Upper lobe of right lung (tissue), 1 donor: Measurements from ENCODE around the gene NDUFA8. TPM values are rescaled to one million over a fixed set of nuclear protein-coding genes. Genes with fewer than 3 reads are reported as not detected.

ENCODE experiments used
- ATAC-seq: fragments of 200-7000 bp; cut with Tn5 transposase; one replicate; pipeline ENCODE4 v1.9.1; 2020; ENCODE audit warnings: mild to moderate bottlenecking, moderate library complexity
- DNase-seq: peaks from one replicate; pipeline ENCODE4 v3.0.0-alpha.2; 2020
- H3K27ac ChIP-seq: fragments of 200-600 bp; one replicate; pipeline ENCODE4 v1.8.0; 2022
- H3K27me3 ChIP-seq: fragments of 200-600 bp; one replicate; pipeline ENCODE4 v1.8.0; 2022; ENCODE audit warnings: mild to moderate bottlenecking
- H3K36me3 ChIP-seq: fragments of 200-600 bp; one replicate; pipeline ENCODE4 v1.8.0; 2022
- H3K4me1 ChIP-seq: fragments of 200-600 bp; one replicate; pipeline ENCODE4 v1.8.0; 2022
- H3K4me3 ChIP-seq: fragments of 200-600 bp; one replicate; pipeline ENCODE4 v1.8.0; 2022; ENCODE audit warnings: mild to moderate bottlenecking
- H3K9me3 ChIP-seq: fragments of 200-600 bp; one replicate; pipeline ENCODE4 v1.8.0; 2022
- intact Hi-C: fragments of 100-400 bp; cut with DNase I; formaldehyde crosslinking; loops from one replicate; pipeline ENCODE4 v1.11.0; 2022
- total RNA-seq: library from RNA; stranded (reverse); fragmentation: NEBNext Ultra II Directional; extraction: Animal tissue kit (Norgen Biotek cat#: 25700); gene quantifications from one replicate; pipeline ENCODE4 v1.2.1, GENCODE V29; 2021
- TF ChIP-seq, protein P1 (sequence below): fragments of 200-600 bp; IDR thresholded peaks from one replicate; pipeline ENCODE4 v1.8.0; 2022; ENCODE audit warnings: antibody characterized with exemption
- donor health status: DM: no; HTN: yes; CAD: no; lungs with severe emphysema.

Gene NDUFA8
- total RNA-seq, 1 donor from 2014 or later = 41.5 TPM

DNA sequence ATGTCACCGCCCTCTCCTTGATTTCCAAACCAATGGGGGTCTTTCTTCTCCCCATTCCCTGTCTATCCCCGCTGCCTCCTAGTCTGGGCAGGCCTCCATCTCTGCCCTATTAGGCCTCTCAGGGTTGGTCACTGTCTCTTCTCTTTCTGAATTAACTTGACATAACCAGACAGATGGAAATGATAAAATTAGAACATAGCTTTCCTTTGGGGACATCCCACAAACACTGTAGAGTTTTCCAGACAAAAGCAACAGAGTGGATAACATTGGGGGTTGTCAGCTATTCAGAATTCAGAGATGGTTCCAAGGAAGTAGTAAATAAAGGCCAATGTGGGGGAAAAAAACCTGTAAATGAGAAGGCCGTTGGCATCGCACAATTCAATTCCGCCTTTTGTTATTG, 44.5 kb upstream of the NDUFA8 start:
- Histone ChIP-seq H3K27ac (no peak overlapping the region), H3K4me1 (no peaks in the 10 kb centered on the region), H3K4me3 (no peak overlapping the region), H3K36me3 (no peaks in the 10 kb centered on the region), H3K27me3 (no peaks in the 10 kb centered on the region), H3K9me3 (no peaks in the 10 kb centered on the region)
- TF ChIP-seq, protein P1, sequence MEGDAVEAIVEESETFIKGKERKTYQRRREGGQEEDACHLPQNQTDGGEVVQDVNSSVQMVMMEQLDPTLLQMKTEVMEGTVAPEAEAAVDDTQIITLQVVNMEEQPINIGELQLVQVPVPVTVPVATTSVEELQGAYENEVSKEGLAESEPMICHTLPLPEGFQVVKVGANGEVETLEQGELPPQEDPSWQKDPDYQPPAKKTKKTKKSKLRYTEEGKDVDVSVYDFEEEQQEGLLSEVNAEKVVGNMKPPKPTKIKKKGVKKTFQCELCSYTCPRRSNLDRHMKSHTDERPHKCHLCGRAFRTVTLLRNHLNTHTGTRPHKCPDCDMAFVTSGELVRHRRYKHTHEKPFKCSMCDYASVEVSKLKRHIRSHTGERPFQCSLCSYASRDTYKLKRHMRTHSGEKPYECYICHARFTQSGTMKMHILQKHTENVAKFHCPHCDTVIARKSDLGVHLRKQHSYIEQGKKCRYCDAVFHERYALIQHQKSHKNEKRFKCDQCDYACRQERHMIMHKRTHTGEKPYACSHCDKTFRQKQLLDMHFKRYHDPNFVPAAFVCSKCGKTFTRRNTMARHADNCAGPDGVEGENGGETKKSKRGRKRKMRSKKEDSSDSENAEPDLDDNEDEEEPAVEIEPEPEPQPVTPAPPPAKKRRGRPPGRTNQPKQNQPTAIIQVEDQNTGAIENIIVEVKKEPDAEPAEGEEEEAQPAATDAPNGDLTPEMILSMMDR = no peak
- ATAC-seq = no peak
- DNase-seq = no peak
- intact Hi-C loops = no loop called here

DNA sequence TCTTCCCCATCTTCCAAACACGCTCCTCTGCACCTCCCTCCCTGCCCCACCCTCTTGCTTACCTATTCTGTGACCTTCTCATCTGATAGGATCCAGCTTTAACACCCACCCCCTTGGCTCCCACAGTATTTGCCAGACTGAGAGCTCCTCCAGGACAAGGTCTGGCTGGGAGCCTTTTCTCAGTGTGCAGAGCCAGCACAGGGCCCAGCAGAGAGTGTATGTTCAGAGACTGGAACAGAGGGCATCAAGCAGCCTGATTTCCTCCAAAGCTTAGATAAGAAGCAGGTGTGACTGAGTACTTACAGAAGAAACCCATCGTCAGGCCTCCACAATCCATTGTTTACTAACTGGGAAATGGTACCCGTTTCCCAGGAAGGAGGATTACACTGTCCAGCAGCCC, 42.5 kb upstream of the NDUFA8 start:
- Histone ChIP-seq H3K27me3 (peaks cover 10% of the 10 kb centered on the region), H3K27ac (no peak overlapping the region), H3K36me3 (no peaks in the 10 kb centered on the region), H3K4me1 (no peaks in the 10 kb centered on the region), H3K4me3 (no peak overlapping the region), H3K9me3 (no peaks in the 10 kb centered on the region)
- DNase-seq (no peak), ATAC-seq (no peak)
- intact Hi-C loops = no loop called here
- TF ChIP-seq, protein P1 = no peak

DNA sequence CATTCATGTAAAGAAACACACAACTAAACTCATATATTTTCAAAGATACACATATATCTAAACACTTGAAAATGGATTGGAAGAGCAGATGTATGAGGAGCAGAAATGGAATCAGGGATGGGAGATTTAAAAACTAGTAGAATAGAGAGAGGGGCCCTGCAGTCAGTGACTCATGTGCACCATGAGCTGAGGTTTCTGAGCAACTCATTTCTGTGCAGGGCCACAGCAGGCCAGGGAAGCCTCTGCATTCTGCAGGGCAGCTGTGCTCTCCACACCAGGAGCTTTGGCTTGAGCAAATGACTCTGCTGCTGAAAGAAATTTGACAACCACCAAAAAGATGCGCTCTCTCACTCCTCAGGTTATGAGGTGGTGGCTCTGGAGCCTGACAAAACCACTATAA, 42.1 kb upstream of the NDUFA8 start:
- H3K27me3 ChIP-seq = peaks cover 10% of the 10 kb centered on the region
- DNase-seq (no peak), ATAC-seq (no peak)
- no peak overlapping the region for H3K4me3 ChIP-seq
- no peaks in the 10 kb centered on the region for H3K36me3 ChIP-seq
- no peak overlapping the region for H3K27ac ChIP-seq
- no peaks in the 10 kb centered on the region for H3K9me3 ChIP-seq
- TF ChIP-seq, protein P1 = no peak
- intact Hi-C loops = no loop called here
- no peaks in the 10 kb centered on the region for H3K4me1 ChIP-seq

DNA sequence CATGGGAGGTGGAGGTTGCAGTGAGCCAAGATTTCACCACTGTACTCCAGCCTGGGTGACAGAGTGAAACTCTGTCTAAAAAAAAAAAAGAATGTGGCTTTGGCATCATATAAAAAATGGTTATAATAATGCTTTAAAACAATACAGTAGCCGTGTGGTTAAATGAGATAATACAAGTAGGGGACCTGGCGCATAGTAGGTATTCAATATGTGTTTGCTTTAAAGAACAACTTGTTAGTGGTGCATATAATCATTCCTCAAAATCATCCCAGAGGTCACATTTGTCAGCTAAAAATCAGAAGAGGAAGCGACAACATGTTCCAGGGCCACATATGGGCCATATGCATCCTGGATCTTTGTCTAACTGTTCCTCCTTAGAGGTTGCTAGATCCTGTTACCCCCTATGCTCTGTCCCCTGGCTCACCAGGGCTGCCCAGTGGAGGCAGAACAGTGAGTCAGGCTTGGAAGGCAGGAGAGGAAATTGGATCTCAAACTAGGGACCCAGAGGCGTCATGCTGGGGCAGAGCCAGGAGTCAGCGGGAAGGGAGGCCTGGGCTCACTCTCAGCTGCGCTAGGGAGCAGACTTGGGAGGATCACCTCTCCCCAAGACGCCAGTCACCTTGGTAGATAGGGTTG, 41.5 kb upstream of the NDUFA8 start:
- Histone ChIP-seq H3K27me3 (peaks cover 10% of the 10 kb centered on the region), H3K36me3 (no peaks in the 10 kb centered on the region), H3K4me3 (no peak overlapping the region), H3K27ac (no peak overlapping the region), H3K4me1 (no peaks in the 10 kb centered on the region), H3K9me3 (no peaks in the 10 kb centered on the region)
- TF ChIP-seq, protein P1 = no peak
- ATAC-seq (no peak), DNase-seq (no peak)
- intact Hi-C loops = no loop called here

DNA sequence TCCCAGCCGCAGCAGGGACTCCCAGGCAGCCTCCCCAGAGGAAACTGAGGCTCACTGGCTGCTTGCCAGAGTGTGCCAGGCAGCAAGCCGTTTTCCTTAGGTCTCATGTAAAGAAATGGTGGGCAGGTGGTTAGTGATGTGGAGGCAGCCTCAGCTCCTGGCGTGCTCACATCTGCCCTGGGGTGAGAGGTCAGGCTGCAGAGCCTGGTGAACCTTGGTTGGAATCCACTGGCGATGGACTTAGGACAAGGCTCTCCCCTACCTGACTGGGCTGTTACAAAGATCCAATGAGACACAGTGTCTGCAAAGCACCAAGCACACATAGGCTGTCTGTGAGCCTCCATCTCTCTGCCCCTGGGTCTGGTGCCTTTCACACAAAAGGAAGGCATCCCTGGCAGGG, 38.3 kb upstream of the NDUFA8 start:
- Histone ChIP-seq H3K36me3 (no peaks in the 10 kb centered on the region), H3K27me3 (peaks cover 10% of the 10 kb centered on the region)
- intact Hi-C loops = no loop called here

More for the DNA sequence above, 38.3 kb upstream of the NDUFA8 start:
- ATAC-seq (no peak), DNase-seq (no peak)
- TF ChIP-seq, protein P1 = no peak
- Histone ChIP-seq H3K27ac (no peak overlapping the region), H3K4me3 (no peak overlapping the region), H3K4me1 (no peaks in the 10 kb centered on the region), H3K9me3 (no peaks in the 10 kb centered on the region)
